ENCODE data around the gene GSE1. TPM values are rescaled to one million over a fixed set of nuclear protein-coding genes. Genes with fewer than 3 reads are reported as not detected.

Gene GSE1
- total and polyA plus RNA-seq, 4 donors, result 3.9 to 111 (median 35.7) TPM

GRCh38 chr16:85611444-85612190, 1.5 kb upstream of the GSE1 start:
- no peaks in the 10 kb centered on the region for H3K4me1 ChIP-seq (ENCODE audit: control insufficient read depth in 1 of 2, insufficient read depth in 2 of 2, low read length in 2 of 2)
- peak; percentile 92 to 96 for DNase-seq
- peak overlapping the region; percentile 63 to 85 for H3K27ac ChIP-seq (ENCODE audit: low read depth in 1 of 2, low read length in 2 of 2)

GRCh38 chr16:85612191-85612800, 826 bp upstream of the GSE1 start:
- no peaks in the 10 kb centered on the region for H3K4me1 ChIP-seq (ENCODE audit: control insufficient read depth in 1 of 2, insufficient read depth in 2 of 2, low read length in 2 of 2)
- intact Hi-C loops (cut with DNase I), result loop anchor here (5.0 kb wide), 2 partner anchors 240 to 305 kb away; no protein-coding TSS in a partner anchor

More at GRCh38 chr16:85611444-85612190, 1.5 kb upstream of the GSE1 start:
- intact Hi-C loops (cut with DNase I), result loop anchor here (1.0 to 5.0 kb wide), 6 partner anchors 57 to 304 kb away; no protein-coding TSS in a partner anchor
- 1% methylated on average over 47 to 84 of the region's 84 CpGs for WGBS, 2 donors
- Histone ChIP-seq H3K36me3 (ENCODE audit: control insufficient read depth in 1 of 2, insufficient read depth in 2 of 2, low read length in 1 of 2) (no peaks in the 10 kb centered on the region), H3K9me3 (ENCODE audit: control insufficient read depth, low read length) (no peaks in the 10 kb centered on the region), H3K4me3 (ENCODE audit: low read length in 2 of 2) (peak overlapping the region; percentile 54 to 55), H3K27me3 (ENCODE audit: control insufficient read depth in 1 of 2, insufficient read depth in 2 of 2, low read length in 1 of 2) (no peaks in the 10 kb centered on the region)
- peak; percentile 49 for ATAC-seq (ENCODE audit: low FRiP score)

GRCh38 chr16:85613604-85614337, 649 bp downstream of the GSE1 start:
- H3K9me3 ChIP-seq (ENCODE audit: control insufficient read depth, low read length), result no peaks in the 10 kb centered on the region
- no peaks in the 10 kb centered on the region for H3K36me3 ChIP-seq (ENCODE audit: control insufficient read depth in 1 of 2, insufficient read depth in 2 of 2, low read length in 1 of 2)
- H3K27ac ChIP-seq (ENCODE audit: low read depth in 1 of 2, low read length in 2 of 2), result peak overlapping the region in 1 of 2 donors; percentile 4
- WGBS, 2 donors, result 0 to 2% methylated on average over 22 to 67 of the region's 67 CpGs
- H3K4me1 ChIP-seq (ENCODE audit: control insufficient read depth in 1 of 2, insufficient read depth in 2 of 2, low read length in 2 of 2), result no peaks in the 10 kb centered on the region
- DNase-seq, result peak; percentile 82 to 90
- intact Hi-C loops (cut with DNase I), result loop anchor here (5.0 kb wide), 2 partner anchors 241 to 306 kb away; no protein-coding TSS in a partner anchor
- H3K4me3 ChIP-seq (ENCODE audit: low read length in 2 of 2), result peak overlapping the region; percentile 35 to 54
- peak; percentile 30 for ATAC-seq (ENCODE audit: low FRiP score)
- H3K27me3 ChIP-seq (ENCODE audit: control insufficient read depth in 1 of 2, insufficient read depth in 2 of 2, low read length in 1 of 2), result no peaks in the 10 kb centered on the region

More at GRCh38 chr16:85612191-85612800, 826 bp upstream of the GSE1 start:
- Histone ChIP-seq H3K36me3 (ENCODE audit: control insufficient read depth in 1 of 2, insufficient read depth in 2 of 2, low read length in 1 of 2) (no peaks in the 10 kb centered on the region), H3K4me3 (ENCODE audit: low read length in 2 of 2) (peak overlapping the region; percentile 35 to 54), H3K27ac (ENCODE audit: low read depth in 1 of 2, low read length in 2 of 2) (peak overlapping the region; percentile 63 to 82), H3K27me3 (ENCODE audit: control insufficient read depth in 1 of 2, insufficient read depth in 2 of 2, low read length in 1 of 2) (no peaks in the 10 kb centered on the region), H3K9me3 (ENCODE audit: control insufficient read depth, low read length) (no peaks in the 10 kb centered on the region)
- WGBS, 2 donors, result 0 to 1% methylated on average over 27 to 38 of the region's 38 CpGs
- ATAC-seq (ENCODE audit: low FRiP score) (peak; percentile 4), DNase-seq (peak; percentile 89 to 94)

- Histone ChIP-seq H3K4me3 (ENCODE audit: low read length in 2 of 2) (no peak overlapping the region), H3K36me3 (ENCODE audit: control insufficient read depth in 1 of 2, insufficient read depth in 2 of 2, low read length in 1 of 2) (no peaks in the 10 kb centered on the region), H3K9me3 (ENCODE audit: control insufficient read depth, low read length) (no peaks in the 10 kb centered on the region), H3K27ac (ENCODE audit: low read depth in 1 of 2, low read length in 2 of 2) (no peak overlapping the region), H3K4me1 (ENCODE audit: control insufficient read depth in 1 of 2, insufficient read depth in 2 of 2, low read length in 2 of 2) (no peaks in the 10 kb centered on the region), H3K27me3 (ENCODE audit: control insufficient read depth in 1 of 2, insufficient read depth in 2 of 2, low read length in 1 of 2) (no peaks in the 10 kb centered on the region)
- DNase-seq (no peak), ATAC-seq (ENCODE audit: low FRiP score) (no peak)
- intact Hi-C loops (cut with DNase I), result loop anchor here (5.0 kb wide), 2 partner anchors 242 to 307 kb away; no protein-coding TSS in a partner anchor
- WGBS, 2 donors, result 22 to 49% methylated on average over 35 to 41 of the region's 41 CpGs
Measured at GRCh38 chr16:85614338-85615013, 1.4 kb downstream of the GSE1 start.

- ATAC-seq (ENCODE audit: low FRiP score) (no peak), DNase-seq (peak in 1 of 2 donors; percentile 70)
- H3K4me1 ChIP-seq (ENCODE audit: control insufficient read depth in 1 of 2, insufficient read depth in 2 of 2, low read length in 2 of 2), result no peaks in the 10 kb centered on the region
- no peaks in the 10 kb centered on the region for H3K9me3 ChIP-seq (ENCODE audit: control insufficient read depth, low read length)
- intact Hi-C loops (cut with DNase I), result no loop called here
- WGBS, 2 donors, result 30 to 60% methylated on average over 38 to 39 of the region's 39 CpGs
- H3K27me3 ChIP-seq (ENCODE audit: control insufficient read depth in 1 of 2, insufficient read depth in 2 of 2, low read length in 1 of 2), result no peaks in the 10 kb centered on the region
- H3K36me3 ChIP-seq (ENCODE audit: control insufficient read depth in 1 of 2, insufficient read depth in 2 of 2, low read length in 1 of 2), result no peaks in the 10 kb centered on the region
- H3K27ac ChIP-seq (ENCODE audit: low read depth in 1 of 2, low read length in 2 of 2), result no peak overlapping the region
- H3K4me3 ChIP-seq (ENCODE audit: low read length in 2 of 2), result no peak overlapping the region
Measured at GRCh38 chr16:85615014-85615851, 2.1 kb downstream of the GSE1 start.

GRCh38 chr16:85615852-85616606, 2.9 kb downstream of the GSE1 start:
- intact Hi-C loops (cut with DNase I), result no loop called here
- DNase-seq (peak; percentile 92), ATAC-seq (ENCODE audit: low FRiP score) (peak; percentile 39)
- WGBS, 2 donors, result 37 to 55% methylated on average over 21 of the region's 21 CpGs
- Histone ChIP-seq H3K4me3 (ENCODE audit: low read length in 2 of 2) (no peak overlapping the region), H3K27ac (ENCODE audit: low read depth in 1 of 2, low read length in 2 of 2) (no peak overlapping the region), H3K9me3 (ENCODE audit: control insufficient read depth, low read length) (no peaks in the 10 kb centered on the region), H3K4me1 (ENCODE audit: control insufficient read depth in 1 of 2, insufficient read depth in 2 of 2, low read length in 2 of 2) (no peaks in the 10 kb centered on the region), H3K36me3 (ENCODE audit: control insufficient read depth in 1 of 2, insufficient read depth in 2 of 2, low read length in 1 of 2) (no peaks in the 10 kb centered on the region), H3K27me3 (ENCODE audit: control insufficient read depth in 1 of 2, insufficient read depth in 2 of 2, low read length in 1 of 2) (no peaks in the 10 kb centered on the region)

- no peak overlapping the region for H3K27ac ChIP-seq (ENCODE audit: low read depth in 1 of 2, low read length in 2 of 2)
- peak in 1 of 2 donors; percentile 77 for DNase-seq
- no peaks in the 10 kb centered on the region for H3K27me3 ChIP-seq (ENCODE audit: control insufficient read depth in 1 of 2, insufficient read depth in 2 of 2, low read length in 1 of 2)
- WGBS, 2 donors, result 70 to 80% methylated on average over 28 of the region's 28 CpGs
- intact Hi-C loops (cut with DNase I), result no loop called here
- ATAC-seq (ENCODE audit: low FRiP score), result no peak
- no peak overlapping the region for H3K4me3 ChIP-seq (ENCODE audit: low read length in 2 of 2)
- H3K9me3 ChIP-seq (ENCODE audit: control insufficient read depth, low read length), result no peaks in the 10 kb centered on the region
- H3K4me1 ChIP-seq (ENCODE audit: control insufficient read depth in 1 of 2, insufficient read depth in 2 of 2, low read length in 2 of 2), result no peaks in the 10 kb centered on the region
- no peaks in the 10 kb centered on the region for H3K36me3 ChIP-seq (ENCODE audit: control insufficient read depth in 1 of 2, insufficient read depth in 2 of 2, low read length in 1 of 2)
Measured at GRCh38 chr16:85616607-85617321, 3.6 kb downstream of the GSE1 start.

Measured in aorta (tissue), 5 donors.